HEK293 (cell line): Measurements from ENCODE around the gene HIRIP3.

Experiments
- CTCF ChIA-PET: fragments of 350-600 bp; formaldehyde crosslinking; extraction: SDS; loops from one replicate; lab custom pipeline; 2021; ENCODE audit warnings: antibody characterized with exemption; lab: Yijun Ruan, JAX
- POLR2A ChIA-PET: fragments of 300-600 bp; formaldehyde crosslinking; extraction: SDS; loops from one replicate; lab custom pipeline; 2020; ENCODE audit warnings: antibody characterized with exemption, inconsistent platforms; lab: Yijun Ruan, JAX
- H3K27ac ChIP-seq: fragments of 200-500 bp; sonication (Bioruptor generic); 2 replicates; pipeline ENCODE4 v1.5.1; 2014; ENCODE audit warnings: low read depth, low read length, control low read depth, inconsistent platforms; ENCODE audit errors: extremely low read depth
- H3K36me3 ChIP-seq, 2 experiments: fragments of 200-500 bp in 1 of 2; sonication (Bioruptor generic) in 1 of 2; 1 replicate in 1 of 2; 2 replicates in 1 of 2; pipeline ENCODE4 v1.5.1; 2014 to 2017; ENCODE audit warnings: inconsistent platforms in 2 of 2, low read length in 2 of 2; ENCODE audit not compliant: control insufficient read depth in 2 of 2, insufficient read depth in 1 of 2
- H3K4me1 ChIP-seq: fragments of 200-500 bp; sonication (Bioruptor generic); 2 replicates; pipeline ENCODE4 v1.5.1; 2014; ENCODE audit warnings: mild to moderate bottlenecking, low read length, inconsistent platforms; ENCODE audit not compliant: control insufficient read depth, insufficient read depth
- H3K4me3 ChIP-seq: 2 replicates; pipeline ENCODE4 v1.5.1; 2011; ENCODE audit warnings: low read depth, mild to moderate bottlenecking, control low read depth, low read length, moderate library complexity
- H3K9me3 ChIP-seq: fragments of 200-500 bp; sonication (Bioruptor generic); 2 replicates; pipeline ENCODE4 v1.5.1; 2014; ENCODE audit warnings: low read depth, low read length, inconsistent platforms; ENCODE audit not compliant: control insufficient read depth, insufficient read depth
- GLIS1 ChIP-seq: fragments of 450-650 bp; formaldehyde crosslinking; IDR thresholded peaks from 2 replicates; pipeline ENCODE4 v1.5.1; 2016; ENCODE audit warnings: missing biosample characterization, missing genetic modification characterization
- GLIS2 ChIP-seq: fragments of 450-650 bp; formaldehyde crosslinking; IDR thresholded peaks from 2 replicates; pipeline ENCODE4 v1.5.1; 2016; ENCODE audit warnings: missing biosample characterization, missing genetic modification characterization
- IKZF3 ChIP-seq: fragments of 450-650 bp; IDR thresholded peaks from 2 replicates; pipeline ENCODE4 v1.5.0; 2018; ENCODE audit warnings: missing biosample characterization, mild to moderate bottlenecking, missing genetic modification characterization, moderate library complexity
- KLF1 ChIP-seq: fragments of 450-650 bp; formaldehyde crosslinking; IDR thresholded peaks from 2 replicates; pipeline ENCODE4 v1.5.1; 2016; ENCODE audit warnings: missing biosample characterization, missing genetic modification characterization
- KLF8 ChIP-seq: fragments of 450-650 bp; formaldehyde crosslinking; IDR thresholded peaks from 2 replicates; pipeline ENCODE4 v1.5.1; 2016; ENCODE audit warnings: missing biosample characterization, missing genetic modification characterization
- SP2 ChIP-seq: fragments of 450-650 bp; formaldehyde crosslinking; IDR thresholded peaks from 2 replicates; pipeline ENCODE4 v1.5.1; 2016; ENCODE audit warnings: missing biosample characterization, missing genetic modification characterization
- TCF7L2 ChIP-seq: IDR thresholded peaks from 2 replicates; pipeline ENCODE4 v1.6.1; 2011; ENCODE audit warnings: low read depth, mild to moderate bottlenecking, inconsistent platforms, low read length, moderate library complexity, borderline replicate concordance
- TRIM28 ChIP-seq: IDR thresholded peaks from 2 replicates; pipeline ENCODE4 v1.6.1; 2011; ENCODE audit warnings: low read length, control low read depth, borderline replicate concordance
- ZBTB10 ChIP-seq: fragments of 450-650 bp; formaldehyde crosslinking; IDR thresholded peaks from 2 replicates; pipeline ENCODE4 v1.5.1; 2016; ENCODE audit warnings: missing biosample characterization, missing genetic modification characterization
- ZBTB20 ChIP-seq: fragments of 450-650 bp; formaldehyde crosslinking; IDR thresholded peaks from 2 replicates; pipeline ENCODE4 v1.5.1; 2016; ENCODE audit warnings: missing biosample characterization, missing genetic modification characterization
- ZBTB7A ChIP-seq: fragments of 450-650 bp; formaldehyde crosslinking; IDR thresholded peaks from 2 replicates; pipeline ENCODE4 v1.5.1; 2016; ENCODE audit warnings: low read depth, missing biosample characterization, missing genetic modification characterization
- ZFP3 ChIP-seq: fragments of 450-650 bp; formaldehyde crosslinking; IDR thresholded peaks from 2 replicates; pipeline ENCODE4 v1.5.1; 2016; ENCODE audit warnings: low read depth, missing biosample characterization, missing genetic modification characterization
- ZNF174 ChIP-seq: fragments of 450-650 bp; formaldehyde crosslinking; IDR thresholded peaks from 2 replicates; pipeline ENCODE4 v1.5.0; 2017; ENCODE audit warnings: missing biosample characterization, mild to moderate bottlenecking, missing genetic modification characterization
- ZNF2 ChIP-seq: fragments of 450-650 bp; formaldehyde crosslinking; IDR thresholded peaks from 2 replicates; pipeline ENCODE4 v1.5.1; 2016; ENCODE audit warnings: missing biosample characterization, missing genetic modification characterization
- ZNF280C ChIP-seq: fragments of 450-650 bp; formaldehyde crosslinking; IDR thresholded peaks from 2 replicates; pipeline ENCODE4 v1.5.1; 2016; ENCODE audit warnings: missing biosample characterization, missing genetic modification characterization
- ZNF302 ChIP-seq: fragments of 450-650 bp; formaldehyde crosslinking; IDR thresholded peaks from 2 replicates; pipeline ENCODE4 v1.5.1; 2016; ENCODE audit warnings: missing biosample characterization, missing genetic modification characterization, low read depth
- ZNF341 ChIP-seq: fragments of 450-650 bp; formaldehyde crosslinking; IDR thresholded peaks from 2 replicates; pipeline ENCODE4; 2016; ENCODE audit warnings: low read depth, missing biosample characterization, missing genetic modification characterization
- ZNF366 ChIP-seq: fragments of 450-650 bp; formaldehyde crosslinking; conservative IDR thresholded peaks from 2 replicates; pipeline ENCODE4 v1.5.1; 2016; ENCODE audit warnings: missing biosample characterization, missing genetic modification characterization
- ZNF398 ChIP-seq: fragments of 450-650 bp; formaldehyde crosslinking; IDR thresholded peaks from 2 replicates; pipeline ENCODE4 v1.5.1; 2017; ENCODE audit warnings: missing biosample characterization, missing genetic modification characterization
- ZNF449 ChIP-seq: fragments of 450-650 bp; formaldehyde crosslinking; IDR thresholded peaks from 2 replicates; pipeline ENCODE4 v1.5.1; 2017; ENCODE audit warnings: missing biosample characterization, mild to moderate bottlenecking, missing genetic modification characterization, moderate library complexity
- ZNF747 ChIP-seq: fragments of 450-650 bp; formaldehyde crosslinking; IDR thresholded peaks from 2 replicates; pipeline ENCODE4 v1.5.1; 2016; ENCODE audit warnings: missing biosample characterization, missing genetic modification characterization
- ZNF768 ChIP-seq: fragments of 450-650 bp; formaldehyde crosslinking; IDR thresholded peaks from 2 replicates; pipeline ENCODE4 v1.5.1; 2018; ENCODE audit warnings: missing biosample characterization, mild to moderate bottlenecking, missing genetic modification characterization
- ZSCAN16 ChIP-seq: fragments of 450-650 bp; formaldehyde crosslinking; IDR thresholded peaks from 2 replicates; pipeline ENCODE4 v1.5.1; 2016; ENCODE audit warnings: missing biosample characterization, missing genetic modification characterization
- ZSCAN4 ChIP-seq: fragments of 450-650 bp; formaldehyde crosslinking; IDR thresholded peaks from 2 replicates; pipeline ENCODE4 v1.5.1; 2017; ENCODE audit warnings: missing biosample characterization, missing genetic modification characterization

HIRIP3 gene

GRCh38 chr16:30005341-30006094 lies 10.1 kb upstream of the HIRIP3 start (continued):
- no peak for TF ChIP-seq ZFP3 (tag by site-specific recombination)

GRCh38 chr16:30004811-30005242 lies 9.4 kb upstream of the HIRIP3 start:
- CTCF ChIA-PET, result interaction anchor here (0.6 to 1.0 kb wide), 3 partner anchors 38 to 156 kb away, joined by 3 to 4 read pairs (median 3); no protein-coding TSS in a partner anchor
- Histone ChIP-seq H3K36me3 (peaks cover 0 to 65% of the 10 kb centered on the region in 2 experiments; a peak in 2 of 3 replicates), H3K4me3 (no peak overlapping the region), H3K27ac (peak overlapping the region; percentile 11; the same call in 1 of the 2 replicates), H3K4me1 (no peaks in the 10 kb centered on the region), H3K9me3 (no peaks in the 10 kb centered on the region)
- POLR2A ChIA-PET, result interaction anchor here (0.7 to 2.0 kb wide), 4 partner anchors 8 to 720 kb away, joined by 3 to 9 read pairs (median 6); partner anchors contain the start of gene TAOK2
- TF ChIP-seq ZSCAN16 (tag by site-specific recombination), result no peak
- TF ChIP-seq ZNF174 (tag by site-specific recombination), result no peak
- no peak for TF ChIP-seq ZBTB10
- no peak for TF ChIP-seq KLF1 (tag by site-specific recombination)
- no peak for TF ChIP-seq TRIM28
- no peak for TF ChIP-seq ZNF449 (tag by site-specific recombination)
- TF ChIP-seq SP2 (tag by site-specific recombination), result peak; percentile 17; the same call in 1 of the 2 replicates
- no peak for TF ChIP-seq ZNF2
- TF ChIP-seq ZNF280C, result no peak
- TF ChIP-seq ZNF768 (tag by site-specific recombination), result no peak
- peak; percentile 18; the same call in 1 of the 2 replicates for TF ChIP-seq KLF8 (tag by site-specific recombination)
- no peak for TF ChIP-seq IKZF3 (tag by site-specific recombination)
- TF ChIP-seq ZNF302 (tag by site-specific recombination), result no peak
- peak; percentile 75 for TF ChIP-seq ZNF341
- no peak for TF ChIP-seq TCF7L2
- peak; percentile 73 for TF ChIP-seq GLIS2 (tag by site-specific recombination)
- TF ChIP-seq ZBTB20 (tag by site-specific recombination), result peak; percentile 56; the same call in 1 of the 2 replicates
- no peak for TF ChIP-seq ZSCAN4 (tag by site-specific recombination)
- TF ChIP-seq ZBTB7A (tag by site-specific recombination), result no peak
- TF ChIP-seq ZNF366 (tag by site-specific recombination), result 0 out of 2 replicates have a peak, but pooled peaks have one; percentile 13
- TF ChIP-seq ZNF747 (tag by site-specific recombination), result no peak
- peak; percentile 87 for TF ChIP-seq GLIS1
- TF ChIP-seq ZNF398 (tag by site-specific recombination), result peak; percentile 18; the same call in 1 of the 2 replicates
